ENCODE measurements around the gene GUK1. TPM values are rescaled to one million over a fixed set of nuclear protein-coding genes. Genes with fewer than 3 reads are reported as not detected.
A peak's percentile ranks its signal among the peaks of the same experiment; 100 is the strongest.

Gene GUK1
- total RNA-seq, 4 donors from 2014 or later = 384 to 510 (median 421) TPM

GRCh38 chr1:228141226-228142044 is 1.4 kb downstream of the GUK1 start:
- peak in 1 of 2 donors; percentile 80 for DNase-seq (ENCODE audit: low spot score in 2 of 2)
- Histone ChIP-seq H3K4me3 (peak overlapping the region; percentile 81), H3K4me1 (peaks cover 65% of the 10 kb centered on the region), H3K36me3 (peaks cover 14% of the 10 kb centered on the region), H3K9me3 (no peaks in the 10 kb centered on the region), H3K27me3 (no peaks in the 10 kb centered on the region), H3K27ac (peak overlapping the region; percentile 93)
- WGBS = 14% methylated on average over 7 of the region's 27 CpGs
- TF ChIP-seq CTCF (IDR thresholded peaks at IDR 0.05) = no peak
- TF ChIP-seq EP300 (IDR thresholded peaks at IDR 0.05) = no peak
- no peak for TF ChIP-seq POLR2A (IDR thresholded peaks at IDR 0.05)
- no peak for TF ChIP-seq POLR2AphosphoS5 (IDR thresholded peaks at IDR 0.05)

GRCh38 chr1:228142155-228142691 is 2.1 kb downstream of the GUK1 start:
- H3K27ac ChIP-seq = peak overlapping the region; percentile 93
- peak overlapping the region; percentile 81 for H3K4me3 ChIP-seq
- TF ChIP-seq POLR2AphosphoS5 (IDR thresholded peaks at IDR 0.05) = no peak
- TF ChIP-seq POLR2A (IDR thresholded peaks at IDR 0.05) = no peak
- TF ChIP-seq EP300 (IDR thresholded peaks at IDR 0.05) = no peak
- TF ChIP-seq CTCF (IDR thresholded peaks at IDR 0.05) = no peak
- H3K36me3 ChIP-seq = peaks cover 22% of the 10 kb centered on the region
- H3K4me1 ChIP-seq = peaks cover 71% of the 10 kb centered on the region
- DNase-seq (ENCODE audit: low spot score in 2 of 2) = peak in 1 of 2 donors; percentile 68
- WGBS = 54% methylated on average over 14 of the region's 16 CpGs
- no peaks in the 10 kb centered on the region for H3K9me3 ChIP-seq
- no peaks in the 10 kb centered on the region for H3K27me3 ChIP-seq

GRCh38 chr1:228142701-228143136 is 2.6 kb downstream of the GUK1 start:
- H3K4me3 ChIP-seq = peak overlapping the region; percentile 81
- no peaks in the 10 kb centered on the region for H3K27me3 ChIP-seq
- DNase-seq (ENCODE audit: low spot score in 2 of 2) = peak in 1 of 2 donors; percentile 69
- H3K27ac ChIP-seq = peak overlapping the region; percentile 93
- H3K9me3 ChIP-seq = no peaks in the 10 kb centered on the region
- 27% methylated on average over 9 of the region's 11 CpGs for WGBS
- TF ChIP-seq EP300 (IDR thresholded peaks at IDR 0.05) = no peak
- TF ChIP-seq POLR2AphosphoS5 (IDR thresholded peaks at IDR 0.05) = no peak
- TF ChIP-seq POLR2A (IDR thresholded peaks at IDR 0.05) = no peak
- TF ChIP-seq CTCF (IDR thresholded peaks at IDR 0.05) = no peak
- H3K4me1 ChIP-seq = peaks cover 76% of the 10 kb centered on the region
- H3K36me3 ChIP-seq = peaks cover 27% of the 10 kb centered on the region

- Histone ChIP-seq H3K4me3 (peak overlapping the region; percentile 81), H3K27me3 (no peaks in the 10 kb centered on the region), H3K9me3 (no peaks in the 10 kb centered on the region), H3K27ac (peak overlapping the region; percentile 93), H3K36me3 (peaks cover 36% of the 10 kb centered on the region), H3K4me1 (peaks cover 85% of the 10 kb centered on the region)
- 62% methylated on average over 11 of the region's 12 CpGs for WGBS
- TF ChIP-seq EP300 (IDR thresholded peaks at IDR 0.05) (no peak), POLR2AphosphoS5 (IDR thresholded peaks at IDR 0.05) (no peak), POLR2A (IDR thresholded peaks at IDR 0.05) (no peak), CTCF (IDR thresholded peaks at IDR 0.05) (no peak)
- no peak for DNase-seq (ENCODE audit: low spot score in 2 of 2)
Observed at GRCh38 chr1:228143480-228144192, 3.6 kb downstream of the GUK1 start.

Measured in suprapubic skin (tissue), 4 donors.